Suppressor macrophage treated with lipopolysaccharide for 4 hours (primary cell): ENCODE data around the gene PRPF6.

ENCODE experiments used
- DNase-seq: peaks from one replicate; pipeline ENCODE4 v3.0.0-alpha.2; 2020

The PRPF6 gene

GRCh38 chr20:64067733-64068307 lies 86.9 kb downstream of the PRPF6 start:
- no peak for DNase-seq

GRCh38 chr20:64068386-64069208 lies 87.7 kb downstream of the PRPF6 start:
- no peak for DNase-seq

- DNase-seq, result no peak
Observed at GRCh38 chr20:64069209-64069613, 88.3 kb downstream of the PRPF6 start.

GRCh38 chr20:64069614-64070243 lies 88.8 kb downstream of the PRPF6 start:
- no peak for DNase-seq

DNA sequence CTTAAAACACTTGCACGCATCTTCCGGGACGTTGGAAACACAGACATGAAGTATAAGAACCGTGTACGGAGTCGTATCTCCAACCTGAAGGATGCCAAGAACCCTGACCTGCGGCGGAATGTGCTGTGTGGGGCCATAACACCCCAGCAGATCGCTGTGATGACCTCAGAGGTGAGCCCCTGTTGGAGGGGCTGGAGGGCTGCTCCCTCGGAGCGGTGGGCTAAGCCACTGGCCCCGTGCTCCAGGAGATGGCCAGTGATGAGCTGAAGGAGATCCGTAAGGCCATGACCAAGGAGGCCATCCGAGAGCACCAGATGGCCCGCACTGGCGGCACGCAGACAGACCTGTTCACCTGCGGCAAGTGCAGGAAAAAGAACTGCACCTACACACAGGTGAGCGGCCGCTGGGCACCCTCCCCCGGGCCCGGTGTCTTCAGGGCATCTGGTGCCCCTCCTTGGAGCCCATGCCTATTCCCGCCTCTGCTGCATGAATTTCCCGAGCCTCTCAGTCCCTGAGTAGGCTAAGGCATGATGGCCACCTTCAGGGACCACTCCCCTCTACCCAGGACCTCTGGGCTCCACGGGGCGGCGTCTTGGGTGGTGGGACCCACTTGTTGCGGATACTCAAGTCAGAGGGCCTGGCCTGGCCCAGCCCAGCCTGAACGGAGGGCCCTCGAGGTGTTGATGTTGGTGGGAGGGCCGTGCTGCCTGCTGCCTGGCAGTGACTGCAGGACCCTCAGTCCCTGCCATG lies 89.5 kb downstream of the PRPF6 start:
- DNase-seq, result no peak

DNA sequence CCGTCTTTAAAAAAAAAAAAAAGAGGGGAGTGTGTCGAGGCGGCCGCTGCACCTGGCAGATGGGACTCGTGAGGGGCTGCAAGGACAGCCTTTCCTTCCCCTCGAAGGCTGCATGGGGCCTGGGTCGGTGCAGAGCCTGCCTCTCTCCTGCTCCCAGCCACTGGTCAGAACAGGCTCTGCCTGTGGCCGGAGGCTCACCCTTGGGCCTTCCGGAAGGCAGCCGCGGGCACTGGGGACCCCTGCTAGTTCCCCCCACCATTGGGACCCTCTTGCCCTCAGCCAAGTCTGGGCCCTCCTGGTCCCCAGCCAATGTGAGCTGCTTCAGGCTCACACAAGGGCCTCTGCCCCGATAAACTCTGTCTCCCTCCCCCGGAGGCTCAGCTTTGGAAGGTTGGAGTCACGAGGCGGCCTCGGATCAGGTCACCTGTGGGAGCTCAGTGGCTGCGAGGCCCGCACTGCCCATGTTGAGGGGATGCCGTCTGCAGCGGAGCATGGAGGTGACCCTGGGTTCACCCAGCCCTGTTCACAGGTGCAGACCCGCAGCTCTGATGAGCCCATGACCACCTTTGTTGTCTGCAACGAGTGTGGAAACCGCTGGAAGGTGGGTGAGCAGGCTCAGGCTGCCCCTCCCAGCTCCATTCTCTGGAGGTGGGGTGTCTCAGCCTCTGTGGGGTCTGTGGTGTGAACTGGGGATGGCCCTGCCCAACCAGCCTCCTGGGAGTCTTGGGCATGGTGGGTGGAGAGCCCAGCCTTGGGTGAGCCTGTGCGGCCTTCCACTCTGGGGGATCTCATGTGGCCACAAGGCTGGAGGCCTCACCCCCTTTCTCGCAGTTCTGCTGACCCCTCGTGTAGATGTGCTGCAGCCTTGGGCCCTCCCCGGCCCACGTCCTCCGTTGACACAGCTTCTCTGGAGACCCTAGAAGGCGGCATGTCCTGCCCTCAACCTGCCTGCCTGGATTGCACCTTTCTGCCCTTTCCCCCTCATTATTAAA lies 90.7 kb downstream of the PRPF6 start:
- DNase-seq, result no peak

DNA sequence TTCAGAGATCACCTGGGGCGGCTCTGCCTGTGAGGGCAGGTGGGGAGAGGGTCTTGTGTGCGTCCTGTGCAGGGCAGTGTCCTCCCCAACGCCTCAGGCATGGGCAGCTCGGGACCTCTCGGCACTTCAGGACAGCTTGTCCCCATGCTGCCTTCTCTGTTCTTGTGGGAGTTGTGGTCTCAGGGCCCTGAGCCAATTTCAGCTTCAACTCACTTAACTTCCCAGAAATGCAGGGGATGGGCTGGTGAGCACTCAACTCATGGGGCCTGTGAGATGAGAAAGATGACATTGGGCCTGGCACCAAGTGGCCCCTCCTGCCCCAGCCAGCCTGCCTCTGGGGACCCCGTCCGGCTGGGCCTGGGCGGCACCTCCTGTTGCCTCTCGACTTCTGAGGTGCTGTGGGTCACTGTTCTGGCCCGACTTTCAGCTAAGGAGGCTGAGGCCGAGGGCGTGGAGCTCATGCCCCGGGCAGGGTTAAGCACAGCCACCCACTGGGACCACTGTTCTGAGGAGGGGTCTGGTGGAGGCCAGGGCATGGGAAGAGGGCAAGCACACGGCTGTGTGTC lies 91.6 kb downstream of the PRPF6 start:
- DNase-seq, result no peak

- no peak for DNase-seq
Observed at GRCh38 chr20:64073476-64074183, 92.7 kb downstream of the PRPF6 start.

DNA sequence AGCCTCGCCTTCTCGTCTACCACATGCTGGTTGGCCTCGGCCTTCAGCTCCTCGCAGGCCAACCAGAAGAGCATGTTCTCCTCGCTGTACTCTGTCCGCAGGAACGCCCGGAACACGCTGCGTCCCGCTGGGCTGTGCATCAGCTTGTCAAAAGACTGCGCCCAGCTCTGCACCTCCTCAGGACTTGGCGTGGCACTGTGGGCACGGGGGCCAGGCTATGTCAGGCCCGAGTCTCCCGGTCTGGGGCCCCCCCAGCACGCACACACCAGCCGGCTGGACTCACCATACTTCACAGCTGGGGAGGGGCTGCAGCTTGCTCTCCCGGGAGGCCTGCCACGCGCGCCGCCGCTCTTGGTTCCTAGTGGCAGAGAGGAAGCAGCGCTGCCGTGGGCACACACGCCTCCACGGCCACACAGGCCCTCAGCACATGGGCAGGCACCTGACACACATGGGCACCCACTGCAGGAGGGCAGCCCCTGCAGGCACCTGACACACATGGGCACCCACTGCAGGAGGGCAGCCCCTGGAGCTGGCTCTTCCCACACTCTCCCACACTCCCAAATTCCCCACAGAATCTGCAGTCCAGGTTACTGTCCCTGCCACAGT lies 93.4 kb downstream of the PRPF6 start:
- no peak for DNase-seq

DNA sequence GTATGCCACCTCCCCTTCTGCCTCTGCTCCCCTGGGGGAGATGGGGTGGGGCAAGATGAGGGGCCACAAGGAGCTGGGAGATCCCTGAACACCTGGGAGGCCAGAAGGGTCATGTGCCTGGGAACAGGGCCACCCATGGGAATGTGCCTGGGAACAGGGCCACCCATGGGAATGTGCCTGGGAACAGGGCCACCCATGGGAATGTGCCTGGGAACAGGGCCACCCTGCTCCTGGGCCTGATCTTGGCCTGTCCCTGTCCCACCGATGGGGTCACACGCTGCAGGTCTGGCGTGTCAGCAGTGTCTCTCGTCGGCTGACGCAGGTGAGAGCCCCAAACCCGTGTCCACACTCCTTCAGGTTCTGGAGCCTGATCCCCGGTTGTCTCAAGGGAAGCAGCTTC lies 94.0 kb downstream of the PRPF6 start:
- DNase-seq, result no peak

DNA sequence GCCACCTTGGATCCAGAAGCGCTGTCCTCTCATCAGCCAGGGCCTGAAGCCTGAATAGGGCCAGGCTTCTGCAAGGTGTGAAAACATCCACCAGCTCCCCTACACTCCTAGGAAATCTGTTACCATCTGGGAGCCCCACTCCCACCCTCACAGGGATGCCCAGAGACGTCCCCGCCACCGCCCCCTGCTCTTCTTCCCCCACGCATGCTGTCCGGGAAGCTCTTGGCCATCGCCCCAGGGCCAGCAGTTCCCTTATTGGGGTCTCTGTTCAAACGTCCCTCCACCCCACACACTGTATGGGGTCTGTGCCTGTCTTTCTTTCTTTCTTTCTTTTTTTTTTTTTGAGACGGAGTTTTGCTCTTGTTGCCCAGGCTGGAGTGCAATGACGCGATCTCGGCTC lies 94.6 kb downstream of the PRPF6 start:
- DNase-seq, result no peak

- no peak for DNase-seq
Observed at GRCh38 chr20:64076061-64076997, 95.4 kb downstream of the PRPF6 start.

DNA sequence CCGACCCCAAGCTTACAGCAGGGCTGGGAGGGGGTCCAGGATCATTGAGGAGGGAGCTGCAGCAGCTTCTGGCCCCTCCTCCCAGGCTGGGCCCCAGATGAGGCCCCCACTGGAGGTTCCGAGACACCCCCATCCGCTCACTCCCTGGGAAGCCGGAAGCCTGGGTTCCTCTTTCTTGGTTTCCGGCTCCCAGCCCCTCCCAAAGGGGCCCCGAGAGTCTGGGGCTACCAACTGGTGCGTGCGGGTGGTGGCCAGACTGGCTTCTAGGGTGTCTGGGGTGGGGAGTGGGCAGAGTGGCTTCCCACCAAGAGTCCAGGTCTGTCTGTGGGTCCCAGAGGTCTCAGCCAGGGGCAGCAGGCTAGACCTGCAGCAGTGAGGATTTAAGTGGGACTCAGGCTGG lies 96.2 kb downstream of the PRPF6 start:
- DNase-seq, result peak; percentile 48

DNA sequence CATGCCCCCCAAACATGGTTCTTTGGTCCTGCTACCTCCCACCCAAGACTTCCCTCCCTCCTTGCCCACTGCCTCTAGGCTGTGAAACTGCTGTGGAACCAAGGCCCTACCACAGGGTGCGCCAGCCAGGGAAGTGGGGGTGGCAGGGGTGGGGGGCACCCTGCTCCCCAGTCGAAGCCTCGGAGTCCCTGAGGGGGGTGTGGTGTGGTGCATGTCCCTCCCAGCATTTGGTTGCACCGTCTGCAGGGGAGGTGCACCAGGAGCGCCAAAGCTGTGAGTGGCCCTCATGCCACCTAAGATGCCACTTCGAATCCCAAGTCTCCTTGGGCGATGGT lies 96.6 kb downstream of the PRPF6 start:
- no peak for DNase-seq

GRCh38 chr20:64077876-64078551 lies 97.1 kb downstream of the PRPF6 start:
- no peak for DNase-seq

DNA sequence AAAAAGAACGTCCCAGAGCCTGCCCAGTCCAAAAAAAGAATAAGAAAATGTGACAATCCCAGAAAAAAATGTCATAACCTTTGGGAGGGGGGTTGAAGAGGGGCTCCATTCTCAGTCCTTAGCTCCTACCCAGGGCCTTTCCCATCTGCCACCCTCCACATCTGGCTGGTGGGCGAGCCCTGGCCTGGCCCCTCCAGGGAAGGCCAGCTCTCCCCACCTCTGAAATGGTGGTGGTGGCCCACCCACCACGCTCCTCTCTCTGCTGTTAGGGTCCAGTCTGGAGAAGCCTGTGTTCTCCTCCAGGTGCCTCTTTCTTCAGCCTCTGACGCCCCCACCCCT lies 98.0 kb downstream of the PRPF6 start:
- DNase-seq, result no peak

GRCh38 chr20:64079273-64080012 lies 98.5 kb downstream of the PRPF6 start, which contains the start of gene RGS19:
RGS19 (minus strand) TSS chr20:64079518; CDS start chr20:64076886, 2,632 bp downstream.
- DNase-seq, result peak; percentile 88
